WTC11 (cell line): ENCODE data around the gene LAMC3.

Source experiments
- ATF1 ChIP-seq: sonication (generic); formaldehyde crosslinking; IDR thresholded peaks from 2 replicates; pipeline ENCODE4 v1.8.1; 2023; ENCODE audit warnings: mild to moderate bottlenecking, moderate library complexity, missing genetic modification reagents
- HMGA2 ChIP-seq: fragments of 250-450 bp; sonication (Bioruptor Pico); IDR thresholded peaks from 2 replicates; pipeline ENCODE4 v1.4.0; 2021; ENCODE audit warnings: mild to moderate bottlenecking, moderate library complexity
- TF ChIP-seq, protein P1 (sequence below): fragments of 200-600 bp; IDR thresholded peaks from 2 replicates; pipeline ENCODE4 v1.8.0; 2022; ENCODE audit warnings: antibody characterized with exemption
- TF ChIP-seq, protein P2 (sequence below): sonication (generic); formaldehyde crosslinking; IDR thresholded peaks from 2 replicates; pipeline ENCODE4 v1.8.1; 2022; ENCODE audit warnings: low read depth, missing genetic modification reagents, borderline replicate concordance
- TF ChIP-seq, protein P3 (sequence below): sonication (generic); formaldehyde crosslinking; IDR thresholded peaks from 2 replicates; pipeline ENCODE4 v1.8.0; 2022; ENCODE audit warnings: mild to moderate bottlenecking, missing genetic modification reagents

DNA sequence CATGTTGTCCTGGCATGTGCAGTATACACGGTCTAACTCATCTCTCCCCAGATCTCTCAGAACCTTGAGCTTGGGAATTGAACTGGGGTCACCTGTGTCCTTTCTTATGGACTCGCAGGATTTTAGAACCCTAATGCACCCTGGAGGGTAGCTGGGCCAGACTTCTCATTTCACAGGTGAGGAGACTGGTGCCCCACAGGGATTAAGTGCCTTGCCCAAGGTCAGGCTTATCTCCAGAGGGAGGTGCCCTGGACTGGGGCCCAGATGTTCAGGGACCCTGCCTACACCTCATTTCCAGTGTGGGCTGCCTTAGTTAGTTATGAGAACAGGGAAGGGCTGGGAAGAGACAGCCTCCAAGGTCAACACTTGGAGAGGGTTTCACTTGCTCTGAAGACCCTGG, 112.4 kb downstream of the LAMC3 start:
- TF ChIP-seq, protein P1, sequence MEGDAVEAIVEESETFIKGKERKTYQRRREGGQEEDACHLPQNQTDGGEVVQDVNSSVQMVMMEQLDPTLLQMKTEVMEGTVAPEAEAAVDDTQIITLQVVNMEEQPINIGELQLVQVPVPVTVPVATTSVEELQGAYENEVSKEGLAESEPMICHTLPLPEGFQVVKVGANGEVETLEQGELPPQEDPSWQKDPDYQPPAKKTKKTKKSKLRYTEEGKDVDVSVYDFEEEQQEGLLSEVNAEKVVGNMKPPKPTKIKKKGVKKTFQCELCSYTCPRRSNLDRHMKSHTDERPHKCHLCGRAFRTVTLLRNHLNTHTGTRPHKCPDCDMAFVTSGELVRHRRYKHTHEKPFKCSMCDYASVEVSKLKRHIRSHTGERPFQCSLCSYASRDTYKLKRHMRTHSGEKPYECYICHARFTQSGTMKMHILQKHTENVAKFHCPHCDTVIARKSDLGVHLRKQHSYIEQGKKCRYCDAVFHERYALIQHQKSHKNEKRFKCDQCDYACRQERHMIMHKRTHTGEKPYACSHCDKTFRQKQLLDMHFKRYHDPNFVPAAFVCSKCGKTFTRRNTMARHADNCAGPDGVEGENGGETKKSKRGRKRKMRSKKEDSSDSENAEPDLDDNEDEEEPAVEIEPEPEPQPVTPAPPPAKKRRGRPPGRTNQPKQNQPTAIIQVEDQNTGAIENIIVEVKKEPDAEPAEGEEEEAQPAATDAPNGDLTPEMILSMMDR, result no peak
- TF ChIP-seq HMGA2 (no peak), ATF1 (no peak)
- TF ChIP-seq, protein P2, sequence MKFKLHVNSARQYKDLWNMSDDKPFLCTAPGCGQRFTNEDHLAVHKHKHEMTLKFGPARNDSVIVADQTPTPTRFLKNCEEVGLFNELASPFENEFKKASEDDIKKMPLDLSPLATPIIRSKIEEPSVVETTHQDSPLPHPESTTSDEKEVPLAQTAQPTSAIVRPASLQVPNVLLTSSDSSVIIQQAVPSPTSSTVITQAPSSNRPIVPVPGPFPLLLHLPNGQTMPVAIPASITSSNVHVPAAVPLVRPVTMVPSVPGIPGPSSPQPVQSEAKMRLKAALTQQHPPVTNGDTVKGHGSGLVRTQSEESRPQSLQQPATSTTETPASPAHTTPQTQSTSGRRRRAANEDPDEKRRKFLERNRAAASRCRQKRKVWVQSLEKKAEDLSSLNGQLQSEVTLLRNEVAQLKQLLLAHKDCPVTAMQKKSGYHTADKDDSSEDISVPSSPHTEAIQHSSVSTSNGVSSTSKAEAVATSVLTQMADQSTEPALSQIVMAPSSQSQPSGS (CRISPR knock-in tag), result no peak
- TF ChIP-seq, protein P3, sequence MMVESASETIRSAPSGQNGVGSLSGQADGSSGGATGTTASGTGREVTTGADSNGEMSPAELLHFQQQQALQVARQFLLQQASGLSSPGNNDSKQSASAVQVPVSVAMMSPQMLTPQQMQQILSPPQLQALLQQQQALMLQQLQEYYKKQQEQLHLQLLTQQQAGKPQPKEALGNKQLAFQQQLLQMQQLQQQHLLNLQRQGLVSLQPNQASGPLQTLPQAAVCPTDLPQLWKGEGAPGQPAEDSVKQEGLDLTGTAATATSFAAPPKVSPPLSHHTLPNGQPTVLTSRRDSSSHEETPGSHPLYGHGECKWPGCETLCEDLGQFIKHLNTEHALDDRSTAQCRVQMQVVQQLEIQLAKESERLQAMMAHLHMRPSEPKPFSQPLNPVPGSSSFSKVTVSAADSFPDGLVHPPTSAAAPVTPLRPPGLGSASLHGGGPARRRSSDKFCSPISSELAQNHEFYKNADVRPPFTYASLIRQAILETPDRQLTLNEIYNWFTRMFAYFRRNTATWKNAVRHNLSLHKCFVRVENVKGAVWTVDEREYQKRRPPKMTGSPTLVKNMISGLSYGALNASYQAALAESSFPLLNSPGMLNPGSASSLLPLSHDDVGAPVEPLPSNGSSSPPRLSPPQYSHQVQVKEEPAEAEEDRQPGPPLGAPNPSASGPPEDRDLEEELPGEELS (CRISPR knock-in tag), result no peak
